GM12892 (cell line): ENCODE data around the gene TAOK3.

Source experiments
- POLR2A ChIP-seq: IDR thresholded peaks from 2 replicates; pipeline ENCODE4 v1.6.1; 2011; ENCODE audit warnings: low read depth, low read length, control low read depth
- POLR2AphosphoS5 ChIP-seq: IDR thresholded peaks from 2 replicates; pipeline ENCODE4 v1.6.1; 2011; ENCODE audit warnings: low read depth, low read length, control low read depth

GRCh38 chr12:118212606-118213005 is 160.1 kb downstream of the TAOK3 start:
- TF ChIP-seq POLR2A: no peak
- no peak for TF ChIP-seq POLR2AphosphoS5
